Neuronal stem cell (in vitro differentiated cells): ENCODE measurements around the gene CYP19A1.

Experiments
- DNase-seq: peaks from one replicate; pipeline ENCODE4 v3.0.0-alpha.2; 2013; ENCODE audit warnings: low spot score
- H2AFZ ChIP-seq: one replicate; pipeline ENCODE4 v1.6.1; 2013; ENCODE audit warnings: mild to moderate bottlenecking, low read length, inconsistent platforms
- H2AK5ac ChIP-seq: 2 replicates; pipeline ENCODE4 v1.6.1; 2013; ENCODE audit warnings: low read depth, mild to moderate bottlenecking, inconsistent platforms, low read length, moderate library complexity, mixed read lengths
- H2BK120ac ChIP-seq: 2 replicates; pipeline ENCODE4 v1.6.1; 2013; ENCODE audit warnings: low read depth, mild to moderate bottlenecking, inconsistent platforms, low read length, moderate library complexity, mixed read lengths
- H2BK12ac ChIP-seq: one replicate; pipeline ENCODE4 v1.6.1; 2013; ENCODE audit warnings: low read length, inconsistent platforms
- H2BK15ac ChIP-seq: 2 replicates; pipeline ENCODE4 v1.6.1; 2013; ENCODE audit warnings: mild to moderate bottlenecking, low read length, inconsistent platforms, mixed read lengths
- H2BK5ac ChIP-seq: one replicate; pipeline ENCODE4 v1.6.1; 2013; ENCODE audit warnings: inconsistent platforms, mild to moderate bottlenecking, low read length, moderate library complexity
- H3K14ac ChIP-seq: one replicate; pipeline ENCODE4 v1.6.1; 2013; ENCODE audit warnings: low read length, inconsistent platforms
- H3K18ac ChIP-seq: 2 replicates; pipeline ENCODE4 v1.6.1; 2013; ENCODE audit warnings: low read length, inconsistent platforms
- H3K23ac ChIP-seq: 2 replicates; pipeline ENCODE4 v1.6.1; 2013; ENCODE audit warnings: low read depth, mild to moderate bottlenecking, mixed read lengths, low read length, inconsistent platforms; ENCODE audit not compliant: poor library complexity
- H3K27ac ChIP-seq: replicated peaks from 3 replicates; pipeline ENCODE4 v1.5.1; 2013; ENCODE audit warnings: low read length, inconsistent platforms
- H3K27me3 ChIP-seq, 3 experiments: 2 replicates each; pipeline ENCODE4 v1.6.1; 2013; ENCODE audit warnings: low read length in 3 of 3, mild to moderate bottlenecking in 2 of 3, inconsistent platforms in 1 of 3, low read depth in 1 of 3, mixed read lengths in 1 of 3, moderate library complexity in 1 of 3; ENCODE audit not compliant: control insufficient read depth in 3 of 3, insufficient read depth in 3 of 3
- H3K36me3 ChIP-seq, 2 donors: replicated peaks in 1 of 2; 2 replicates each; pipeline ENCODE4 v1.6.1; 2013; ENCODE audit warnings: low read length in 2 of 2; ENCODE audit not compliant: control insufficient read depth in 2 of 2, insufficient read depth in 2 of 2
- H3K4ac ChIP-seq: 2 replicates; pipeline ENCODE4 v1.6.1; 2013; ENCODE audit warnings: inconsistent platforms, mild to moderate bottlenecking, low read length, moderate library complexity
- H3K4me1 ChIP-seq, 2 donors: 1 replicate in 1 of 2; 2 replicates in 1 of 2; pipeline ENCODE4 v1.6.1; 2013; ENCODE audit warnings: low read length in 2 of 2, low read depth in 1 of 2; ENCODE audit not compliant: control insufficient read depth in 2 of 2, insufficient read depth in 1 of 2
- H3K4me2 ChIP-seq: one replicate; pipeline ENCODE4 v1.6.1; 2013; ENCODE audit warnings: mild to moderate bottlenecking, low read length, inconsistent platforms; ENCODE audit not compliant: insufficient read depth, poor library complexity, severe bottlenecking
- H3K4me3 ChIP-seq, 2 donors: 2 replicates each; pipeline ENCODE4 v1.5.1; 2013; ENCODE audit warnings: low read length in 2 of 2, mild to moderate bottlenecking in 2 of 2, inconsistent platforms in 1 of 2, moderate library complexity in 1 of 2
- H3K79me1 ChIP-seq: one replicate; pipeline ENCODE4 v1.6.1; 2013; ENCODE audit warnings: low read depth, mild to moderate bottlenecking, inconsistent platforms, low read length, moderate library complexity
- H3K9ac ChIP-seq: one replicate; pipeline ENCODE4 v1.6.1; 2013; ENCODE audit warnings: mild to moderate bottlenecking, low read depth, low read length, inconsistent platforms; ENCODE audit not compliant: poor library complexity
- H3K9me3 ChIP-seq, 2 donors: replicated peaks in 1 of 2; 2 replicates each; pipeline versions ENCODE3 to v1.6.1; 2013; ENCODE audit warnings: low read length in 2 of 2, mild to moderate bottlenecking in 2 of 2, inconsistent platforms in 1 of 2, low read depth in 1 of 2, mixed read lengths in 1 of 2, moderate library complexity in 1 of 2; ENCODE audit not compliant: control insufficient read depth in 2 of 2, insufficient read depth in 1 of 2
- H4K8ac ChIP-seq: one replicate; pipeline ENCODE4 v1.6.1; 2013; ENCODE audit warnings: low read depth, mild to moderate bottlenecking, inconsistent platforms, low read length, moderate library complexity
- H4K91ac ChIP-seq: one replicate; pipeline ENCODE4 v1.6.1; 2013; ENCODE audit warnings: low read length, low read depth, mild to moderate bottlenecking, inconsistent platforms; ENCODE audit not compliant: poor library complexity
- WGBS, 2 donors: extraction: QIAGEN DNeasy Blood & Tissue Kit; methylation state at CpG; one replicate each; pipeline ENCODE4 v1.1.7; 2013; ENCODE audit warnings: missing lambda C conversion rate in 2 of 2, mixed read lengths in 1 of 2; ENCODE audit not compliant: insufficient read length in 2 of 2, insufficient replicate concordance in 1 of 2; ENCODE audit errors: extremely low coverage in 2 of 2; 5-methylcytosine and 5-hydroxymethylcytosine counted together

CYP19A1 gene

DNA sequence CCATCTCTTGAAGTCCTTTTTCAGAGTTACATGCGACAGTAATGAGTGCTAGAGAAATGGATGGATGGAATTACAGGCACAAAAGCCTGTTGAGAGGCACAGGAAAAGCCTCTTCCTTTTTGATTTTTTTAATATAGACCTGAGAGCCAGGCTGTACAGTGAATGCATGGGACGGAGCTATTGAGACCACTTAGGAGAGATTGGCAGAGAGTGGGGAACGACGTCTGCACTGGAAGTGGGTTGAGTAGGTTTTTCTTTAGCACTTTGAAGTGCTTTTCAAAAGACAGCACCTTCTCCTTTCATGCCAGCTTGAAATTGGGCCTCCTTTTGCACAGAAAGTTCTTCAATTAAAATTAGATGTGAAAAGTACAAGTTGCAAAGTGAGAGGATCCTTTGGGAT is 40.0 kb upstream of the CYP19A1 start:
- H3K79me1 ChIP-seq = no peaks in the 10 kb centered on the region
- H2BK12ac ChIP-seq = no peak overlapping the region
- peaks cover 0 to 2% of the 10 kb centered on the region in 2 donors for H3K9me3 ChIP-seq
- no peak overlapping the region for H2BK120ac ChIP-seq
- H4K8ac ChIP-seq = no peak overlapping the region
- H3K4me2 ChIP-seq = no peak overlapping the region
- no peak overlapping the region for H3K27ac ChIP-seq
- no peak overlapping the region for H2BK15ac ChIP-seq
- DNase-seq = no peak
- H3K27me3 ChIP-seq = no peaks in the 10 kb centered on the region
- H3K9ac ChIP-seq = no peak overlapping the region
- H2AK5ac ChIP-seq = no peak overlapping the region
- H3K4me1 ChIP-seq = peaks cover 0 to 3% of the 10 kb centered on the region in 2 donors
- H3K14ac ChIP-seq = no peak overlapping the region
- no peaks in the 10 kb centered on the region for H3K36me3 ChIP-seq
- no peak overlapping the region for H2BK5ac ChIP-seq
- H3K23ac ChIP-seq = no peak overlapping the region
- no peak overlapping the region for H3K18ac ChIP-seq
- H3K4me3 ChIP-seq = no peak overlapping the region
- H2AFZ ChIP-seq = no peak overlapping the region
- no CpG with 5 or more reads among the region's 4 CpGs for WGBS, 2 donors
- H3K4ac ChIP-seq = no peak overlapping the region
- no peak overlapping the region for H4K91ac ChIP-seq

DNA sequence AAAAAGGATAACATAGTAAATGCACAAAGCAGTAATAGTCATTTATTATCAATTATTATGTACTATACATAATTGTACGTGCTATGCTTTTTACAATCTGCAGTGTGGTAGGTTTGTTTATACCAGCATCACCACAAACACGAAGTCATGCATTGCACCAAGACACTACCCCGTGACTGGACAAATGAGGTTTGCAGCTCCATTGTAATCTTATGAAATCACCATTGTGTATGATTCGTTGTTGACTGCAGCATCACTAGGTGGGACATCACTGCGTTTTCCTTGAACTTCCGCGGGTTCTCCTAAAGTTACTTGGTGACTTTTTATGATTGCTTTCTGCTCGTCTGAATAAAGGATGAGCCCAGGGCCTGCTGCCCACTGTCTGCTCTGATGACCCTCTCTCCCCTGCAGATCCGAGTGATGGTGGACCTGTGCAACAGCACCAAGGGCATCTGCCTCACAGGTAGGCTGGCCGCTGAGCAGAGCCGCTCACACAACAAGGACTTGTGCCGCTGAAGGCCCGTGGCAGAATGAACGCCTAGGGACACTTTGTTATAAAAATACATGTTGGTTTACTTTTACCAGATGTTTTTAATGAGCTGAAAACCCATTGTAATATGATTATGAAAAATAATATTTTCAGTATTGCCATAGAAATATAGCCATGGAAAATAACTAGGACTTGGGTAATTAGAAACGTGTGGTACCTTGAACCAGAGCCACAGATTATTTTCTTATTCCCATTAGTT is 38.8 kb upstream of the CYP19A1 start:
- H3K9ac ChIP-seq = no peak overlapping the region
- no peak overlapping the region for H3K27ac ChIP-seq
- no peaks in the 10 kb centered on the region for H3K36me3 ChIP-seq
- DNase-seq = no peak
- no peak overlapping the region for H2AFZ ChIP-seq
- no peak overlapping the region for H3K4me3 ChIP-seq
- no peaks in the 10 kb centered on the region for H3K27me3 ChIP-seq
- H3K4me2 ChIP-seq = no peak overlapping the region
- H2BK120ac ChIP-seq = no peak overlapping the region
- no peak overlapping the region for H3K18ac ChIP-seq
- no peak overlapping the region for H2BK12ac ChIP-seq
- H3K4ac ChIP-seq = no peak overlapping the region
- no peak overlapping the region for H2AK5ac ChIP-seq
- H3K79me1 ChIP-seq = no peaks in the 10 kb centered on the region
- peaks cover 0 to 2% of the 10 kb centered on the region in 2 donors for H3K9me3 ChIP-seq
- no peak overlapping the region for H2BK15ac ChIP-seq
- peaks cover 0 to 2% of the 10 kb centered on the region in 2 donors for H3K4me1 ChIP-seq
- no peak overlapping the region for H3K23ac ChIP-seq
- no CpG with 5 or more reads among the region's 15 CpGs for WGBS, 2 donors
- H4K91ac ChIP-seq = no peak overlapping the region
- no peak overlapping the region for H2BK5ac ChIP-seq
- H4K8ac ChIP-seq = no peak overlapping the region
- no peak overlapping the region for H3K14ac ChIP-seq

DNA sequence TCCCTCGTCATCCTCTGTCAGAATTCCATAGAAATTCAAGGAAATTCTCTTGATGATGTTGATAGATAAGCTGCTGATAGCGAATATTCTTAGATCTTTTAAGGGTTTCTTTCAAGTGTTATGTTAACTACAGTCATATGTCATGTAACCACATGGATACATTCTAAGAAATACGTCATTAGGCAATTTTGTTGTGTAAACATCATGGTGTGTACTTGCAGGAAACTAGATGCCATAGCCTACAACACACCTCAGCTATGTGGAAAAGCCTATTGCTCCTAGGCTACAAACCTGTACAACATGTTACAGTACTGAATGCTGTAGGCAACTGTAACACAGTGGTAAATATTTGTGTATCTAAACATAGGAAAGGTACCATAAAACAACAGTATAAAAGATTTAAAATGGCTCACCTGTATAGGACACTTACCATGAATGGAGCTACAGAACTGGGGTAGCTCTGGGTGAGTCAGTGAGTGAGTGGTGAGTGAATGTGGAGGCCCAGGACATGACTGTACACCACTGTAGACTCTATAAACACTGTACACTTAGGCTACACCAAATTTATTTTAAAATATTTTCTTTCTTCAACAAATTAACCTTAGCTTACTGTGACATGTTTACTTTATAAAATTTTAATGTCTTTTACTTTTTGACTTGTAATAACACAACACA is 37.7 kb upstream of the CYP19A1 start:
- no peak overlapping the region for H2BK120ac ChIP-seq
- H2BK15ac ChIP-seq = no peak overlapping the region
- H3K23ac ChIP-seq = no peak overlapping the region
- H3K9ac ChIP-seq = no peak overlapping the region
- H4K8ac ChIP-seq = no peak overlapping the region
- no peak overlapping the region for H2BK5ac ChIP-seq
- no peak overlapping the region for H3K4ac ChIP-seq
- no peak overlapping the region for H3K4me3 ChIP-seq
- H2BK12ac ChIP-seq = no peak overlapping the region
- no peak for DNase-seq
- H3K4me2 ChIP-seq = no peak overlapping the region
- WGBS, 2 donors = no CpG with 5 or more reads among the region's 3 CpGs
- no peak overlapping the region for H3K14ac ChIP-seq
- H3K79me1 ChIP-seq = no peaks in the 10 kb centered on the region
- H4K91ac ChIP-seq = no peak overlapping the region
- no peaks in the 10 kb centered on the region for H3K27me3 ChIP-seq
- H3K9me3 ChIP-seq = no peaks in the 10 kb centered on the region
- H3K4me1 ChIP-seq = peaks cover 0 to 3% of the 10 kb centered on the region in 2 donors
- no peaks in the 10 kb centered on the region for H3K36me3 ChIP-seq
- H3K18ac ChIP-seq = no peak overlapping the region
- no peak overlapping the region for H2AFZ ChIP-seq
- H3K27ac ChIP-seq = no peak overlapping the region
- H2AK5ac ChIP-seq = no peak overlapping the region

DNA sequence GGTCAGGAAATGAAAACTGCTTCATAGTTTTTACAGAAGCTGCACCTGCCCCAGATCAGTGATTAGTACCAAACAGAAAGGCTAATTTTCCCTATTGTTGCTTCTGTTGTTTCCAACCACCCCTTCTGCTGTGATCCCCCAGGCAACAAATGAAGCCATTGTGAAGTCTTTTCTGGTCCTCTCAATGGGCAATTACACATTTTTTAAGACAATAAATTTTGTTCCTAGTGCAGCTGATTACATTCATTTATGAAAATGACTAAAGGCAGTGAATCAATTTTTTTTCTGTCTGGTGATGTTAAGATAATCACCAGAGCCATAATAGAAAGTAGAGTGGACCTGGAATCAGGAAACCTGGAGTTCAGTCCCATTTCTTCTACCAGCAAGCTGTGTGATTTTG is 35.7 kb upstream of the CYP19A1 start:
- DNase-seq = no peak
- no peak overlapping the region for H4K8ac ChIP-seq
- no peak overlapping the region for H2AK5ac ChIP-seq
- H2BK15ac ChIP-seq = no peak overlapping the region
- H4K91ac ChIP-seq = no peak overlapping the region
- no peak overlapping the region for H2AFZ ChIP-seq
- H3K4me3 ChIP-seq = no peak overlapping the region
- H3K79me1 ChIP-seq = no peaks in the 10 kb centered on the region
- H3K36me3 ChIP-seq = no peaks in the 10 kb centered on the region
- no peak overlapping the region for H3K4me2 ChIP-seq
- H3K27ac ChIP-seq = no peak overlapping the region
- H3K9me3 ChIP-seq = no peaks in the 10 kb centered on the region
- no peak overlapping the region for H2BK5ac ChIP-seq
- H3K27me3 ChIP-seq = no peaks in the 10 kb centered on the region
- H3K18ac ChIP-seq = no peak overlapping the region
- H3K4me1 ChIP-seq = peaks cover 0 to 3% of the 10 kb centered on the region in 2 donors
- no peak overlapping the region for H2BK12ac ChIP-seq
- H3K4ac ChIP-seq = no peak overlapping the region
- no peak overlapping the region for H2BK120ac ChIP-seq
- no peak overlapping the region for H3K23ac ChIP-seq
- H3K14ac ChIP-seq = no peak overlapping the region
- no peak overlapping the region for H3K9ac ChIP-seq
